HAP-1 (cell line): ENCODE measurements around the gene KIF19.
"Not testable (repeated sequence)": the region's sequence is repeated elsewhere in the genome, so short reads cannot be mapped to it uniquely, and the experiment has no call there.

Source experiments
- DNase-seq, 2 experiments: peaks; one replicate each; pipeline ENCODE4 v3.0.0-alpha.2; 2016 to 2020; ENCODE audit warnings: low spot score in 2 of 2
- H3K27me3 ChIP-seq: fragments of 250-450 bp; sonication (Bioruptor Pico); 2 replicates; pipeline ENCODE4 v1.5.1; 2020; ENCODE audit warnings: low read depth, mild to moderate bottlenecking, moderate library complexity
- H3K36me3 ChIP-seq: fragments of 250-450 bp; sonication (Bioruptor Pico); replicated peaks from 2 replicates; pipeline ENCODE4 v1.5.1; 2020; ENCODE audit warnings: mild to moderate bottlenecking
- H3K4me1 ChIP-seq: fragments of 250-450 bp; sonication (Bioruptor Pico); 2 replicates; pipeline ENCODE4 v1.5.1; 2020; ENCODE audit warnings: mild to moderate bottlenecking
- H3K4me3 ChIP-seq: fragments of 250-450 bp; sonication (Bioruptor Pico); 2 replicates; pipeline ENCODE4 v1.5.1; 2020; ENCODE audit warnings: mild to moderate bottlenecking, moderate library complexity
- H3K9me3 ChIP-seq: fragments of 250-450 bp; sonication (Bioruptor Pico); 2 replicates; pipeline ENCODE4 v1.5.1; 2020; ENCODE audit warnings: mild to moderate bottlenecking, moderate library complexity
- in situ Hi-C: fragments of 300-500 bp; cut with MboI; formaldehyde crosslinking; loops from 3 replicates; pipeline ENCODE4 v1.14.3; 2020; ENCODE audit warnings: low sequenced_read_pairs, inconsistent platforms, mixed read lengths

Gene KIF19

DNA sequence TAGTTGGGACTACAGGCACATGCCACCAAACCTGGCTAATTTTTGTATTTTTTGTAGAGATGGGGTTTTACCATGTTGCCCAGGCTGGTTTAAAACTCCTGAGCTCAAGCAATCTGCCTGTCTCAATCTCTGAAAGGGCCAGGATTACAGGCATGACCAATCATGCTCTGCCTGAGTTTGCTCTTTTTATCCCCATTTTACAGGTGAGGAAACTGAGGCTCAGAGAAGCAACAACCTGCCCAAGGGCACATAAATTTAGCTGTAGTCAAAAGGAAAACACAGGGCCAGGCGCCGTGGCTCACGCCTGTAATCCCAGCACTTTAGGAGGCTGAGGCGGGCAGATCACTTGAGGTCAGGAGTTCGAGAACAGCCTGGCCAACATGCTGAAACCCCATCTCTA lies 79.3 kb downstream of the KIF19 start:
- DNase-seq, H3K36me3 ChIP-seq, H3K27me3 ChIP-seq, H3K4me3 ChIP-seq, H3K9me3 ChIP-seq, H3K4me1 ChIP-seq, in situ Hi-C loops: not testable (repeated sequence)
